HEK293 (cell line): ENCODE results near the gene KHDRBS2.

Source experiments
- CTCF ChIA-PET: fragments of 350-600 bp; formaldehyde crosslinking; extraction: SDS; loops from one replicate; lab custom pipeline; 2021; ENCODE audit warnings: antibody characterized with exemption; lab: Yijun Ruan, JAX
- POLR2A ChIA-PET: fragments of 300-600 bp; formaldehyde crosslinking; extraction: SDS; loops from one replicate; lab custom pipeline; 2020; ENCODE audit warnings: antibody characterized with exemption, inconsistent platforms; lab: Yijun Ruan, JAX
- H3K27ac ChIP-seq: fragments of 200-500 bp; sonication (Bioruptor generic); 2 replicates; pipeline ENCODE4 v1.5.1; 2014; ENCODE audit warnings: low read depth, low read length, control low read depth, inconsistent platforms; ENCODE audit errors: extremely low read depth
- H3K36me3 ChIP-seq, 2 experiments: fragments of 200-500 bp in 1 of 2; sonication (Bioruptor generic) in 1 of 2; 1 replicate in 1 of 2; 2 replicates in 1 of 2; pipeline ENCODE4 v1.5.1; 2014 to 2017; ENCODE audit warnings: inconsistent platforms in 2 of 2, low read length in 2 of 2; ENCODE audit not compliant: control insufficient read depth in 2 of 2, insufficient read depth in 1 of 2
- H3K4me1 ChIP-seq: fragments of 200-500 bp; sonication (Bioruptor generic); 2 replicates; pipeline ENCODE4 v1.5.1; 2014; ENCODE audit warnings: mild to moderate bottlenecking, low read length, inconsistent platforms; ENCODE audit not compliant: control insufficient read depth, insufficient read depth
- H3K4me3 ChIP-seq: 2 replicates; pipeline ENCODE4 v1.5.1; 2011; ENCODE audit warnings: low read depth, mild to moderate bottlenecking, control low read depth, low read length, moderate library complexity
- H3K9me3 ChIP-seq: fragments of 200-500 bp; sonication (Bioruptor generic); 2 replicates; pipeline ENCODE4 v1.5.1; 2014; ENCODE audit warnings: low read depth, low read length, inconsistent platforms; ENCODE audit not compliant: control insufficient read depth, insufficient read depth
- EGR2 ChIP-seq: fragments of 450-650 bp; formaldehyde crosslinking; IDR thresholded peaks from 2 replicates; pipeline ENCODE4 v1.5.1; 2016; ENCODE audit warnings: low read depth, missing biosample characterization, missing genetic modification characterization
- KLF1 ChIP-seq: fragments of 450-650 bp; formaldehyde crosslinking; IDR thresholded peaks from 2 replicates; pipeline ENCODE4 v1.5.1; 2016; ENCODE audit warnings: missing biosample characterization, missing genetic modification characterization
- PRDM10 ChIP-seq: fragments of 450-650 bp; formaldehyde crosslinking; IDR thresholded peaks from 2 replicates; pipeline ENCODE4 v1.5.1; 2016; ENCODE audit warnings: missing biosample characterization, missing genetic modification characterization
- PRDM6 ChIP-seq: fragments of 450-650 bp; formaldehyde crosslinking; IDR thresholded peaks from 2 replicates; pipeline ENCODE4 v1.5.1; 2017; ENCODE audit warnings: missing biosample characterization, missing genetic modification characterization
- SETDB1 ChIP-seq: IDR thresholded peaks from one replicate; pipeline ENCODE4 v1.6.1; 2017; ENCODE audit warnings: mild to moderate bottlenecking, low read length, moderate library complexity, mixed read lengths; ENCODE audit not compliant: insufficient read length
- ZBTB48 ChIP-seq: fragments of 450-650 bp; formaldehyde crosslinking; IDR thresholded peaks from 2 replicates; pipeline ENCODE4 v1.5.1; 2016; ENCODE audit warnings: missing biosample characterization, missing genetic modification characterization
- ZBTB49 ChIP-seq: fragments of 450-650 bp; formaldehyde crosslinking; IDR thresholded peaks from 2 replicates; pipeline ENCODE4 v1.5.1; 2016; ENCODE audit warnings: missing biosample characterization, missing genetic modification characterization, low read depth
- ZNF274 ChIP-seq, 2 experiments: fragments of 200-500 bp in 1 of 2; fragments of 450-650 bp in 1 of 2; sonication (Bioruptor generic) in 1 of 2; formaldehyde crosslinking in 1 of 2; IDR thresholded peaks; 2 replicates each; pipeline versions ENCODE4 v1.5.1 to v1.6.1; 2014 to 2016; ENCODE audit warnings: borderline replicate concordance in 1 of 2, inconsistent platforms in 1 of 2, low read length in 1 of 2, missing biosample characterization in 1 of 2, missing genetic modification characterization in 1 of 2
- ZNF433 ChIP-seq: fragments of 450-650 bp; formaldehyde crosslinking; IDR thresholded peaks from 2 replicates; pipeline ENCODE4 v1.5.1; 2016; ENCODE audit warnings: missing biosample characterization, missing genetic modification characterization, low read depth
- ZNF585B ChIP-seq: fragments of 450-650 bp; formaldehyde crosslinking; IDR thresholded peaks from 2 replicates; pipeline ENCODE4 v1.5.1; 2016; ENCODE audit warnings: missing biosample characterization, missing genetic modification characterization
- ZNF596 ChIP-seq: fragments of 450-650 bp; IDR thresholded peaks from 2 replicates; pipeline ENCODE4 v1.5.0; 2018; ENCODE audit warnings: missing biosample characterization, mild to moderate bottlenecking, missing genetic modification characterization, moderate library complexity
- ZNF600 ChIP-seq: fragments of 450-650 bp; formaldehyde crosslinking; IDR thresholded peaks from 2 replicates; pipeline ENCODE4 v1.5.1; 2016; ENCODE audit warnings: missing biosample characterization, missing genetic modification characterization
- ZNF624 ChIP-seq: fragments of 450-650 bp; formaldehyde crosslinking; IDR thresholded peaks from 2 replicates; pipeline ENCODE4 v1.5.1; 2017; ENCODE audit warnings: missing biosample characterization, missing genetic modification characterization
- ZNF701 ChIP-seq: fragments of 450-650 bp; formaldehyde crosslinking; IDR thresholded peaks from 2 replicates; pipeline ENCODE4 v1.5.1; 2016; ENCODE audit warnings: missing biosample characterization, missing genetic modification characterization
- ZNF704 ChIP-seq: fragments of 450-650 bp; formaldehyde crosslinking; IDR thresholded peaks from 2 replicates; pipeline ENCODE4 v1.5.1; 2016; ENCODE audit warnings: missing biosample characterization, missing genetic modification characterization
- ZNF776 ChIP-seq: fragments of 450-650 bp; formaldehyde crosslinking; IDR thresholded peaks from 2 replicates; pipeline ENCODE4 v1.5.0; 2017; ENCODE audit warnings: missing biosample characterization, missing genetic modification characterization, borderline replicate concordance
- ZSCAN30 ChIP-seq: fragments of 450-650 bp; IDR thresholded peaks from 2 replicates; pipeline ENCODE4 v1.5.1; 2018; ENCODE audit warnings: missing biosample characterization, mild to moderate bottlenecking, missing genetic modification characterization, moderate library complexity
- TF ChIP-seq, protein P1 (sequence below): fragments of 450-650 bp; formaldehyde crosslinking; IDR thresholded peaks from 2 replicates; pipeline ENCODE4 v1.5.1; 2016; ENCODE audit warnings: missing biosample characterization, missing genetic modification characterization
- TF ChIP-seq, protein P2 (sequence below): fragments of 450-650 bp; formaldehyde crosslinking; IDR thresholded peaks from 2 replicates; pipeline ENCODE4 v1.5.1; 2016; ENCODE audit warnings: missing biosample characterization, missing genetic modification characterization
- TF ChIP-seq, protein P3 (sequence below): fragments of 450-650 bp; formaldehyde crosslinking; IDR thresholded peaks from 2 replicates; pipeline ENCODE4 v1.5.1; 2016; ENCODE audit warnings: missing biosample characterization, missing genetic modification characterization

KHDRBS2 gene

DNA sequence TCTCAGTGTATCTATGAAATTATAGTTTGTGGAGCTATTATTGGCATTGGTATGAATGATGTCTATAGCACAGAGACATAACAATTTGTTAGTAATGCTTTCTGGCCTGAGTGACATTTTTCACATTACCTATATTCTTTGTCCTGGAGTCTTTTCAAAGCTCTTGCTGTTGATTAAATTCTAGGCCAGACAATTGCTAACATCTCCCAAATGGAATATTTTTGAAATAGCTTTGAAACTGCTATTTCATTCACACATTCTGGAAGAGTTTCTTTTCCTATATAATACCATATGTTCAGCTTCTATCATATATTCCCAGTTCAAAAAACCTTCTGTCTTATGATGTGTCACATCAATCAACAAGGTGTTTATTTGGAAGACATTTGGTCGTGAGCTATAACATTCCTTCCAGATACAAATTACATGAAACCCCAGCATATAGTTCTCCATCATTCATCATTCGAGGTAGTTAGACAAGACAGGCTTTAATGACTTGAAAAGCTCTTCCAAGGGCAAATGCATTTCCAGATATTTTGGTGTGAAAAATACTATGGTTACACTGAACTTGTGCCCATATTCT is 452.8 kb downstream of the KHDRBS2 start:
- POLR2A ChIA-PET: no interaction called here
- CTCF ChIA-PET: interaction anchor here (1.5 kb wide), 1 partner anchor 24 kb away, joined by 5 read pairs; no protein-coding TSS in a partner anchor
- no peak for TF ChIP-seq ZBTB49 (tag by site-specific recombination)
- no peak for TF ChIP-seq ZNF704 (tag by site-specific recombination)
- TF ChIP-seq, protein P1, sequence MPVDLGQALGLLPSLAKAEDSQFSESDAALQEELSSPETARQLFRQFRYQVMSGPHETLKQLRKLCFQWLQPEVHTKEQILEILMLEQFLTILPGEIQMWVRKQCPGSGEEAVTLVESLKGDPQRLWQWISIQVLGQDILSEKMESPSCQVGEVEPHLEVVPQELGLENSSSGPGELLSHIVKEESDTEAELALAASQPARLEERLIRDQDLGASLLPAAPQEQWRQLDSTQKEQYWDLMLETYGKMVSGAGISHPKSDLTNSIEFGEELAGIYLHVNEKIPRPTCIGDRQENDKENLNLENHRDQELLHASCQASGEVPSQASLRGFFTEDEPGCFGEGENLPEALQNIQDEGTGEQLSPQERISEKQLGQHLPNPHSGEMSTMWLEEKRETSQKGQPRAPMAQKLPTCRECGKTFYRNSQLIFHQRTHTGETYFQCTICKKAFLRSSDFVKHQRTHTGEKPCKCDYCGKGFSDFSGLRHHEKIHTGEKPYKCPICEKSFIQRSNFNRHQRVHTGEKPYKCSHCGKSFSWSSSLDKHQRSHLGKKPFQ (tag by site-specific recombination): no peak
- no peak for TF ChIP-seq SETDB1
- no peak for TF ChIP-seq KLF1 (tag by site-specific recombination)
- no peak for TF ChIP-seq ZNF596 (tag by site-specific recombination)
- TF ChIP-seq ZNF624: no peak
- TF ChIP-seq ZNF433 (tag by site-specific recombination): no peak
- no peak for TF ChIP-seq ZNF776 (tag by site-specific recombination)
- no peak for TF ChIP-seq ZNF585B
- no peak for TF ChIP-seq ZNF600 (tag by site-specific recombination)
- TF ChIP-seq, protein P2, sequence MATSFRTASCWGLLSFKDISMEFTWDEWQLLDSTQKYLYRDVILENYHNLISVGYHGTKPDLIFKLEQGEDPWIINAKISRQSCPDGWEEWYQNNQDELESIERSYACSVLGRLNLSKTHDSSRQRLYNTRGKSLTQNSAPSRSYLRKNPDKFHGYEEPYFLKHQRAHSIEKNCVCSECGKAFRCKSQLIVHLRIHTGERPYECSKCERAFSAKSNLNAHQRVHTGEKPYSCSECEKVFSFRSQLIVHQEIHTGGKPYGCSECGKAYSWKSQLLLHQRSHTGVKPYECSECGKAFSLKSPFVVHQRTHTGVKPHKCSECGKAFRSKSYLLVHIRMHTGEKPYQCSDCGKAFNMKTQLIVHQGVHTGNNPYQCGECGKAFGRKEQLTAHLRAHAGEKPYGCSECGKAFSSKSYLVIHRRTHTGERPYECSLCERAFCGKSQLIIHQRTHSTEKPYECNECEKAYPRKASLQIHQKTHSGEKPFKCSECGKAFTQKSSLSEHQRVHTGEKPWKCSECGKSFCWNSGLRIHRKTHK (tag by site-specific recombination): no peak
- TF ChIP-seq PRDM10 (tag by site-specific recombination): no peak
- TF ChIP-seq, protein P3, sequence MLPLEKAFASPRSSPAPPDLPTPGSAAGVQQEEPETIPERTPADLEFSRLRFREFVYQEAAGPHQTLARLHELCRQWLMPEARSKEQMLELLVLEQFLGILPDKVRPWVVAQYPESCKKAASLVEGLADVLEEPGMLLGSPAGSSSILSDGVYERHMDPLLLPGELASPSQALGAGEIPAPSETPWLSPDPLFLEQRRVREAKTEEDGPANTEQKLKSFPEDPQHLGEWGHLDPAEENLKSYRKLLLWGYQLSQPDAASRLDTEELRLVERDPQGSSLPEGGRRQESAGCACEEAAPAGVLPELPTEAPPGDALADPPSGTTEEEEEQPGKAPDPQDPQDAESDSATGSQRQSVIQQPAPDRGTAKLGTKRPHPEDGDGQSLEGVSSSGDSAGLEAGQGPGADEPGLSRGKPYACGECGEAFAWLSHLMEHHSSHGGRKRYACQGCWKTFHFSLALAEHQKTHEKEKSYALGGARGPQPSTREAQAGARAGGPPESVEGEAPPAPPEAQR (tag by site-specific recombination): no peak
- no peak for TF ChIP-seq ZNF701
- no peak for TF ChIP-seq PRDM6 (tag by site-specific recombination)
- no peak for TF ChIP-seq ZBTB48
- TF ChIP-seq EGR2 (tag by site-specific recombination): no peak
- no peak for TF ChIP-seq ZNF274 (IDR thresholded peaks at IDR 0.05; ENCODE audit: low read length)
- TF ChIP-seq ZNF274 (tag by site-specific recombination; IDR thresholded peaks at IDR 0.05; ENCODE audit: borderline replicate concordance): no peak
- no peak for TF ChIP-seq ZSCAN30 (tag by site-specific recombination)

More for the DNA sequence above, 452.8 kb downstream of the KHDRBS2 start:
- Histone ChIP-seq H3K36me3 (no peaks in the 10 kb centered on the region), H3K4me3 (no peak overlapping the region), H3K27ac (no peak overlapping the region), H3K9me3 (no peaks in the 10 kb centered on the region), H3K4me1 (no peaks in the 10 kb centered on the region)
